Raji (cell line): ENCODE results near the gene NDC1.

Source experiments
- POLR2A ChIP-seq: IDR thresholded peaks from 2 replicates; pipeline ENCODE4 v1.6.1; 2011; ENCODE audit warnings: low read depth, low read length, control low read depth; ENCODE audit not compliant: insufficient read depth

NDC1 gene

GRCh38 chr1:53729456-53730223 lies 108.5 kb downstream of the NDC1 start:
- TF ChIP-seq POLR2A: no peak

GRCh38 chr1:53728702-53729455 lies 109.2 kb downstream of the NDC1 start:
- TF ChIP-seq POLR2A: no peak

DNA sequence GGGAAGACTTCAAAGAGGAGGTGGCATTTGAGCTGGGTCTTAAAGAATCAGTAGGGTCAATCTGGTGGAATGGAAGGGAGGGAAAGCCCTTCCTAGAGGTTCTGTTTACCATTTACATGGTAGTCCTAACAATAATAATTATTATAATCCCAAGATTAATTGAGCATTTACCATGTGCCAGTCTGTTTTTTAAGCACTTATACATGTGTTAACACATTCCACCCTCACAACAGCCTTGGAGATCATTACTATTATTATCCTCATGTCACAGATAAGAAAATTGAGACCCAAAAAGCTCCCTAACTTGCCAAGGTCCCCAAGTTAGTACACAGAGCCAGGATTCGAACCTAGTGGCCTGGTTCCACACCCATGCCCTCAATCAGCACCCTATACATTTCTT lies 109.9 kb downstream of the NDC1 start:
- no peak for TF ChIP-seq POLR2A

DNA sequence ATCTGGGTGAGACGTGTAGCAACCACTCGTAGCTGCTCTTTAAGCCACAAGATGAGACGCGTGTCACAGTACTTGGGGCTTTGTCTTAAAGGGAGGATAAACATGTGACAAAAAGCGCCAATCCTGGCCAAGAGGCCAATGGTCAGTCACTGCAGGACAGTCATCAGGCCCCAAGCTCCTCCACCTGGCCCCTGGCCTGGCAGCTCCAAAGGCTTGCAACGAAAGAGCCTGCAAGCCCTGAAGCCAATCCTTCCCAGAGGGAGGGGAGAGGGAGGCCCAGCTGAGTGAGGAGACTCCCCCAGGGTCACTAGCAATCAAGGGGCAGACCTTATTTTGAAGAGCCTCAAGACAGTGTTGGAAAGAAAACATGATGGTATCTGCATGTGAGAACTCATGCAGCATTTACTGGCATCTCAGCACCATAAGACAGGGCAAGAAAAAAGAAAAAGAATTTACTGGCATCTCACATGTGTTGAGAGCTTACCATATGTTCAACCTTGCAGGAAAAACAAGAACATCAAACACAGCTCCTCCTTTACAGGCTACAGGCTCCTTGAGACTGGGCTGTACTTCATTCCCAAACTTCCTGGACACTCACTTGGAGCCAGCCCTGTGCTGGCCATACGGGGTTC lies 110.5 kb downstream of the NDC1 start:
- no peak for TF ChIP-seq POLR2A

- no peak for TF ChIP-seq POLR2A
These were observed 112.0 kb downstream of the NDC1 start for GRCh38 chr1:53726009-53726600.

GRCh38 chr1:53725238-53725689 lies 112.8 kb downstream of the NDC1 start:
- no peak for TF ChIP-seq POLR2A

DNA sequence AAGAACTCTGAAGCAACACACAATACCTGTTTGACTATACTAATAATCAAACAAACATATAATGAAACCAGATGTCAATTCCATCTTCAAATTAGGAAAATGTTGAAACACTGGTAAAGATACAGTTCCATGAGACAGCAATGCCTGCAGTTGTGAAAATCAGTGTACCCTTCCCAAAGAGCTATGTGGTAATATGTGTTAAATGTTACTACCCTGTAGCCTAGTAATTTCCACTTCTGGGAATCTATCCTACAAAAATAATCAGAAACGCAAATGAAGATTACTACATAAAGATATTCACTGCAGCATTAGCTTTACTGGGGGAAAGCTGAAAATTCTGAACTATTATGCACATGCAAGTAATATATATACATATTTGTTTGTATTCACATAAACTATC lies 116.1 kb downstream of the NDC1 start:
- TF ChIP-seq POLR2A: no peak

DNA sequence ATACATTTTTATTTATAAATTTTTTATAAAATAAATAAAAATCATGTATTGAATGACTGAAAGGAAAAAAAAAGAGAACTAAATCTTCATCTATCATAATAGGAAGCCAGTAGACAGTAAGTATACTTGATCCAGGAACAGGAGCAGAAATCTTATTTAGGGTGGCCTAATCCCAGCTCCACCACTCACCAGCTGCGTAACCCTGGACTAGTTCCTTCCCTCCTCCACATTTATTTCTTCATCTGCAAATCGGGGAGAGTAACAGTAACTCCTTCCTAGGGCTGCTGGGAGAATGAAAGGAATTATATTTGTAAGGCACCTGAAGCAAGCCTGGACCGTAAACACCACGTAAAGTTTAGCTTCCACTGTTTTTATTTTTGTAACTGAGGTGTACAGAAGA lies 117.0 kb downstream of the NDC1 start:
- no peak for TF ChIP-seq POLR2A

- no peak for TF ChIP-seq POLR2A
These were observed 118.6 kb downstream of the NDC1 start for GRCh38 chr1:53719469-53719868.

- no peak for TF ChIP-seq POLR2A
These were observed 119.7 kb downstream of the NDC1 start for GRCh38 chr1:53718443-53718842.

GRCh38 chr1:53717025-53717804 lies 120.9 kb downstream of the NDC1 start:
- TF ChIP-seq POLR2A: no peak

GRCh38 chr1:53716150-53716549 lies 121.9 kb downstream of the NDC1 start:
- no peak for TF ChIP-seq POLR2A

- TF ChIP-seq POLR2A: no peak
These were observed 122.6 kb downstream of the NDC1 start for GRCh38 chr1:53715478-53715877.
